IPS DF 4.7 (cell line): ENCODE results near the gene AFAP1L2.
"Not testable (repeated sequence)": the region's sequence is repeated elsewhere in the genome, so short reads cannot be mapped to it uniquely, and the experiment has no call there.

Experiments
- DNase-seq: peaks from one replicate; pipeline ENCODE4 v3.0.0-alpha.2; 2013; ENCODE audit warnings: low spot score; ENCODE audit errors: extremely low read depth

AFAP1L2 gene

DNA sequence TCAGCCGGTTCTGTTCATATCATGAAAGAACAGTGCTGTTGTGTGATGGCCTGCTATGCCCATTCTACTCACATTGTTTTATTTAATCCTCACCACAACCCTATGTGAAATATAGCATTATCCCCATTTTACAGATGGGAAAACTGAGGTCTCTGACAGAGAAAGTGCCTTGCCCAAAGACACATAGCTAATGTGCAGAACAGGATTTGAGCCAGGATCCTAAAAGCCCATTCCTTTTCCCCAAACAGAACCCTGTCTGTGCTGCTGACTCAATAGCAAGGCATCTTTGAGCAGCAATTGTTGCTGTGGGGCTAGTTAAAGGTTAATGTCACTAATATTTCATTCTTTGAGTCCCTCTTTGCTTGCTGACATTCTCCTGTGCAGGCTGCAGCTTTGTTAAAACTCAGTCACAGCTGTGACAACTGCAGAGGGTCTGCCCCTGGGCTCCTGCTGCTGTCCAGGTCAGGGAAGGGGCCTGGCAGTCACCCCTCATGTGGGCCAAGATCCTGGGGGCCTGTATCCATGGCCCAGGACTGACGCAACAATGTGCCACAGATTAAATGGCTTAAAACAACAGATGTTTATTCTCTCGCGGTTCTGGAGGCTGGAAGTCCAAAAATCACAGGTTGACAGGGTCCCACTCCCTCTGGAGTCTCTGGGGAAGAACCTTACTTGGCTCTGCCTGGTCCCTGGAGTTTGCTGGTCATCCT is 40.4 kb downstream of the AFAP1L2 start:
- no peak for DNase-seq

DNA sequence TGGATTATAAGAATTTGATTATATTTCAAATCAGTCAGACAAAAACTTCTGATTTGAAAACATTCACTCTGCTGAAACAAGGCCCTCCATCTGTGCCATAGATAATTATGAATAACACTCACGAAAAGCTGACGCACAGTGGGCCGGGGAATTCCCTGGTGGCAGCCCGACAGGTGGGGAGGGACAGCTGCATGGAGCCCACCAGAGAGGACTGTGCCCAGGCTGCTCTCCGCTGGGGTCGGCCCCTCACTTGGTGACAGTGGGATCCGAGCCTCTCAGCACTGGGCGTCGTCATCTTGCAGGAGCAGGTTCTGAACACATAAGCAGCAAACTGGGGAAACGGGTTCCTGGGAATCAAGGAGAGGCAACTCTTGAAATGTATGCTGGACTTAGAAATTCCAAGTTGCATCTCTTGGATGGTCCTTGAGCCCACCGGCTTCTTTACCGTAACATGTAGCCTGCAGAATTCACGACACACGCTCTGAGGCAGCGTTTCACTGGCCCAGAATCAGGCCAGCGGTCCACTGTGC is 41.4 kb downstream of the AFAP1L2 start:
- no peak for DNase-seq

DNA sequence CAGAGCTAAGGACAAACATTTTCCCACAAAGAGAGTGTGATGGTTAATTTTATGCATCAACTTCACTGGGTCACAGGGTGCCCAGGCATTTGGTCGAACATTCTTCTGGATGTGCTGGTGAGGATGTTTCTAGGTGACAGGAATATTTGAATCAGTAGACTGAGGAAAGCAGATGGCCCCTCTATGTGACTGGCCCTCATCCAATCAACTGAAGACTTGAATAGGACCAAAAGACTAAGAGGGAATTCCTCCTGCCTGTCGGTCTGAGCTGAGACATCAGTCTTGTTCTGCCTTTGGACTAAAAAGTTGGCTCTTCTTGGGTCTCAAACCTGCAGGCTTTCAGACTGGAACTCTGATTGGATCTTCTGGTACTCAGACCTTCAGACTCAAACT is 44.4 kb downstream of the AFAP1L2 start:
- no peak for DNase-seq

DNA sequence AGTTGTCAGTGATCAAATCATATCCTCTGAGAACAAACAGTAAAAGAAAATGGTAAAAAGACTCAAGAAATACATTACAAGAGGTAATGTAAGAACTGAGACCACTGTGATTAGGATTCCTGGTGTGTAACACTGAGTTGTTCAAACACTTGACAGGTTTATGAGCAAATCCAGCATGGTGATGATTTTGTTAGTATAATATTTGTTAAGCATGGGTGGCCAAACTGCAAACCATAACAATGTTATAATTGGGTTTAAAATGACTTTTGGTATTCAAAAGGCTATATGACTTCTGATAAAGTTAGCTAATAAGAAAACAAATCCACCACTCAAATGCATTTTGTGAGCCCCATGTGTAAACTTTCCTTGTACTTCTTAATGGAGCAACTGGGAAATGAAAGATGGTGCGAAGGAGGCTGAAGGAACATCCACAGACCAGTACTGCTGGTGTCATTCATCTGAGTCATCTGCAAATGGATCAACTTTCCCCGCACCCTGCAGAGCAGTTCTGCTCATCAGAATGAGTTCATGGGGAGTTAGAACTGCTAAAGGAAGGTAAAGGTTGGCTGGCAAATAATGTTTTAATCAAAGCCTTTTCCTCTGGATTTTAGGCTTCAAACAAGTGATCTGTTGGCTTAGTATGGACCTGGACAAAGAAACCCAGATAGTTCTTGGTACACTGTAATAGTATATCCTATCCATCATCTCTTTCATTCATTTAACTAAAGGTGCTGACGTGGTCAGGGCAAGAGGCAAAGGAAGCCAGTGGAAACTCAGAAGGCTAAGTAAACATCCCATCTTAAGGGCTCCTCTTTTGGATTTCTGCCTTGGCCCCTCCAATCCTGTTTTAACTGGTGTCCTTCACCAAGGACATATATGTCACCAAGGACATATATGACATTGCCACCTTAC is 45.0 kb downstream of the AFAP1L2 start:
- no peak for DNase-seq

DNA sequence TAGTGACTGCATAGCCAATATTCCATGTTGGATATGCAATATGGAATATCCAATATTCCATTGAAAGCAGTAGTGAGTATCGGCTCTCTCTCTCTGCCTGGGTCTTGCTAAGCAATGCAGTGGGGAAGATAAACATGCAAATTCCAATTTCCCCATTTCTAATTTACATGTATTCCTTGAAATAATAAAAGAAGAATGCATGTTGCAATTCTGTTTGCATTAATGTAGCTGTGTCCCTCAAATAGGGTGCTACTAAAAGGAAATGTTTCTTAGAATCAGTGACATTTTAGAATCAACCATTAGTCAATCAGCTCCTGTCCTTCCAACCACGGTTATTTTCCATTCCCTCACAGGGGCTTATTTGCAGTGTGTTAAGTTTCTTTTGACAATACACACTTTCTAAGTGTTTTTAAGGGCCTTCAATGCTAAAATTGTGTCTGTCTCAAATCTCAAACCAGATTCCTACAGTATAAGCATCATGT is 46.7 kb downstream of the AFAP1L2 start:
- DNase-seq, result no peak

DNA sequence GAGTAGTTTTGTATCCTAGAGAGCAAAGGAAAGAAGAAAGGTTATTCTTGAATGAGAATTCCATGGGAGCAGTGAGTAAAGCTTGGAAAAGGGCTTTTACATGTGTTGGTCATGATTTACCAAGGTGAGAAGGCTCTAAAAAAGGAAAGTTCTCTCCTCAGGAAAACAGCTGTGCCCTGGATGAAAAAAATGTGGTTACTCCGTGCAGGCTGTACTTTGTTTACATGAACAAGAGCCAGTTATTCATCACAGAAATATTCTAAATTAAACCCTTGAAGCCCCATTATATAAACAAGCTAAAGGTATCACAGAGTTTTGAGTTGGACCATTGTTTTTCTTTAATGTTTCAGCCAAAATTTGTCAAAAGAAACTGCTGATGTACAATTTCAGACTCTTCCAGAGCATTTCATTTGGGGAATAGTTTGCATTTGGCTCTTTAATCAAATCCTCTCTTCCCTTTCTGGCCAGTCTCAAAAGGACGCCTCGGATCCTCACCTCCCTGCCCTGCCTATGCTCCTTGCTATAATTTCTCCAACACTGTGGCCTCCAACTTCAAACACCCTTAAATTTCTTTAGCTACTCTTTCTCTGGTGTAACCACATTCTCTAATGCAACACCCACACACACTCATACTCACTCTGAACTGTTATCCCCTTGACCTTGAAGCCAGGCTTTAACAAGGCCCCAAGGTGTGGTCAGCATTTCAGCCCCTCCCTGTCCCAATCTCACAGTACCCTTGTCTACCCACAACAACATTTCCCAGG is 47.4 kb downstream of the AFAP1L2 start:
- DNase-seq, result no peak

DNA sequence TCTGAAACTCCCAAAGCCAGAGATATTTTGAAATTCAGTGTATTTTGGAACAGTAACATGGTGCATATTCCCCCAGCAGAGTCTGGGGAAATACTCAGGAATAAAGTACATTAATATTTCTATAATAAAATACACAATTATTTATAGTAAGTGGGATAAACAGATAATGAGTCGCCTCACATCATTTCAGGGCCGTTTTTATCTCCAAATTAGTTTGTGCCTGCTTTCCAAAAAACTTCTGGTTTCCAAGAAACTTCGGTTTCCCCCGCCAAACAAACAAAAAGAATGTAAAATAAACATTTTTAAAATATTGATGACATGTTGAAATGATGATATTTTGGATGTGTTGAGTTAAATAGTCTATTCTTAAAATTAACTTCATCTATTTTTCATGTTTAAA is 48.2 kb downstream of the AFAP1L2 start:
- DNase-seq, result no peak

DNA sequence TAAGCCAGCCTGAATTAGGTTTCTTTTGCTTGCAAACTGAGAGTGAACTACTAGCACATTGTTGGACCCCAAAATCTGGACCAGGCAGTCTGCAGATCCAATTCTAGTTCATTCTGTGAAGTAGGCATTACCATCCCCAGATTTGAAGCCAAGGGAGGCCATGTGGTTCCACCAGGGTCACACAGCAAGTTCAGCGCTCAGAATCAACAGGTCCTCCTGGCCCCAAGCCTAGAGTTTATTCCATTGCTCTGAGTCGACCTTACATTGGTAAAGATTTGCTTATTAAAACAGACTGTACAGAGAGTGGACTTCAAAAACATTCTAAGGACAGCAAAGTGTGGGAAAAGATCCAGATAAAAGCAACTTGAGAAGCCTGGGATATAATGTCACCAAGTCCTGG is 50.9 kb downstream of the AFAP1L2 start:
- DNase-seq, result no peak

DNA sequence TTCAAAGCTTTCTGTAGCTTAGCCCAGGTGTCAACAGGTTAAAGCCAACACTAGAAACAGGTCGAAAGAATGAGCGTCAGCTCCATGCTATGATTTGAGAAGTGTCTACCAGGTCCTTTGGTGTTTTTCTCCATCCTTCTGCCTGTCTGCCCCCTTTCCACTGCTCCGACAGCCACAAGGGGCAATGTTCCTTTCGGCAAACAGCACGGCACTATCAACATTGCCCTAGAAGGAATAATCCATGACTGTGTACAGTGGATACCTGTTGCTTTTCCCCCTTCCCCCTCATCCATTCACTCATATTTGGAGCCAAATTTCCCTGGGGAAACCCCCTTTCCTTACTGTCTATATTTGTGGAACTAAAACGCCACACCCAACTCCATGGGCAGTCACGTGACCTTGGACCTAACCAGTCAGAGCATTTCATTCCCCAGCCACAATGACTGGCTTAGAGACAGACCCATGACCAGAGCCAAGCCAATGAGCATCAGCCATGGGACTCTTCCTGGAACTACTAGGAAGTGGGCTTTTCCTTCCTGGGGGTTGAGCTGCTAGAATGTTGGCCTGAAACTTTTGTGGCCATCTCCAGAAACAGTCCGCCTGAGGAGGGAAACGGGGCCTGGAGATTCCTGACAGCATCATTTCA is 51.5 kb downstream of the AFAP1L2 start:
- no peak for DNase-seq

DNA sequence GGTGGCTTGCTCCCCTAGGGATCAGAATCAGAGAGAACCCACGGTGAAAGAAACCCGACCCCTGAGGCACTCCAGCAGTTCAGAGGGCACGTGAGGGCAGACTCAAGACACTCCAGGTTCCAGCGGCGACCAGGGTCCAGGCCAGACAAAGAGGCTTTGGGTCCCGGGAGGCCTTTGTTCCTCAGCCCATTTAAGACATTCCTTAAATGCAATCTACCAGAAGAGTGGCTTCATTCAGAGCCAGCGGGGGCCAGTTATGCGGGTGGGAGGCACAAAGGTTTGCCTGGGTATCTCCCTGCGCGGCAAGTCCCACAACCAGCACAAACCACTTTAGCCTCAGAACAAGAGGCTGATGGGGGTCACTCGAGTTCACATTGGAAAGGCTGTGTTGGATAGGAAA is 53.6 kb downstream of the AFAP1L2 start:
- no peak for DNase-seq

DNA sequence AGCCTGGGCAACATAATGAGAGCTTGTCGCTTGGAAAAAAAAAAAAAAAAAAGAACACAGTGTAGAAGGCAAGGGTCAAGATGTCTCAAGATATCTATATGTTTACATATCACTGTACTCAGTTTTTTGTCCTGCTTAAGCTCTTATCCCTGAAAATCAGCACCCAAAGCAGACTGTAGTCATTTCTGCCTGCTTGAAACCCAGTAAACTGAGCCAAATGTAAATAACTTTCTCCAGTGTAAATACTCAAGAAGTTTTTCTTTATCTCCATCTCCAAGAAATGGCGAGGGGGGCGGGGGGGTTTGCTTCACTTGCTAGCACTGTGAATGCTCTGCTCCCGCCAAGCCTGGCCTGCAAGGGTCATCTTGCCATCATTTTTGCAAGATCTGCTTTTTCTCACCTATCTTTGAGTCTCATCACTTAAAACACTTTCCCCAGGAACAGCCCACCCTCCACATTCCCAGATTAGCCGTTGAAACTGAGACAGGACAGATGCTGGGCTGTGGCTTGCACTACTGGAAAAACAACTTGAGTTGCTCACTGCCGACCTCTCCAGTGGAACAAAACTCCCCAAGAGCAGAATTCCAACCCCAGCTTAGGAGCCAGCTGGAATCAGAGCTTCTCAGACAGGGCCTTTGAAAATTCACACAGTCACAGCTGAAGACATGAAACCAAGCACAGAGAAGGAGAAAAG is 54.6 kb downstream of the AFAP1L2 start:
- DNase-seq, result no peak

DNA sequence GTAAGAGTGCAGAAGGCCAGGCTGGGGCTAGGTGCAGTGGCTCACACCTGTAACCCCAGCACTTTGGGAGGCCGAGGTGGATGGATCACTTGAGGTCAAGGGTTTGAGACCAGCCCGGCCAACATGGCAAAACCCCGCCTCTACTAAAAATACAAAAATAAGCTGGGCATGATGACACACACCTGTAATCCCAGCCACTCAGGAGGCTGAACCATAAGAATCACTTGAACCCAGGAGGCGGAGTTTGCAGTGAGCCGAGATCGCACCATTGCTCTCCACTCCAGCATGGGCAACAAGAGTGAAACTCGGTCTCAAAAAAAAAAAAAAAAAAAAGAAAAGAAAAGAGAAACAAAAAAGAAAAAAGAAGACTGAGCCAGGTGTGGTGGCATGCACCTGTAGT is 55.2 kb downstream of the AFAP1L2 start:
- not testable (repeated sequence) for DNase-seq

DNA sequence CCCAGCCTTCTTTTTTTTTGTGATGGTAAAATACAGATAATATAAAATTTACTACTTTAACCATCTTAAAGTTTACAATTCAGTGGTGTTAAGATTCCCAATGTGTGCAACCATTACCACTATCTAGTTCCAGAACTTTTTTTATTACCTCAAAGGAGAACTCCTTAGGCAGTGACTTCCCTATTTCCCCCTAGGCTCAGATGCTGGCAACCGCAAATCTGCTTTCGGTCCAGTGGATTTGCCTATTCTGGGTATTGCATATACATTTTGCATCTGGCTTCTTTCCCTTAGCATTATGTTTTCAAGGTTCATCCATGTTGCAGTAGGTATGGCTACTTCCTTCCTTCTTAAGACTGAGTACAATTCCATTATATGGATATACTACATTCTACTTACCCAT is 56.5 kb downstream of the AFAP1L2 start:
- DNase-seq, result no peak

DNA sequence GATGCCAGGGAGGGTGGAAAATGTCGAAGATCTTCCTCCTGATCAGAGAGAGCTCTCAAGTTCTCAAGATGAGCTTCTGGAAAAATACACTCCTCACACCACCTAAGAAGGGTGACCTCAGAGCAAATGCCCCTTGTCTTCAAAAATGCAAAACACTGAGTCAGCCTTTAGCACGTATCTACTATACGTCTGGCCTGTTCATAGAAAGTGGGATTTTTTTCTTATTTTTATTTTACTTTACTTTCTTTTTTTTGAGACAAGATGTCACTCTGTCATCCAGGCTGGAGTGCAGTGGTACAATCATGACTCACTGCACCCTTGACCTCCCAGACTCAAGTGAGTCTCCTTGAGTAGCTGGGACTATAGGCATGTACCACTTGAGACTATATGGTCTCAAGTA is 57.1 kb downstream of the AFAP1L2 start:
- DNase-seq, result no peak

DNA sequence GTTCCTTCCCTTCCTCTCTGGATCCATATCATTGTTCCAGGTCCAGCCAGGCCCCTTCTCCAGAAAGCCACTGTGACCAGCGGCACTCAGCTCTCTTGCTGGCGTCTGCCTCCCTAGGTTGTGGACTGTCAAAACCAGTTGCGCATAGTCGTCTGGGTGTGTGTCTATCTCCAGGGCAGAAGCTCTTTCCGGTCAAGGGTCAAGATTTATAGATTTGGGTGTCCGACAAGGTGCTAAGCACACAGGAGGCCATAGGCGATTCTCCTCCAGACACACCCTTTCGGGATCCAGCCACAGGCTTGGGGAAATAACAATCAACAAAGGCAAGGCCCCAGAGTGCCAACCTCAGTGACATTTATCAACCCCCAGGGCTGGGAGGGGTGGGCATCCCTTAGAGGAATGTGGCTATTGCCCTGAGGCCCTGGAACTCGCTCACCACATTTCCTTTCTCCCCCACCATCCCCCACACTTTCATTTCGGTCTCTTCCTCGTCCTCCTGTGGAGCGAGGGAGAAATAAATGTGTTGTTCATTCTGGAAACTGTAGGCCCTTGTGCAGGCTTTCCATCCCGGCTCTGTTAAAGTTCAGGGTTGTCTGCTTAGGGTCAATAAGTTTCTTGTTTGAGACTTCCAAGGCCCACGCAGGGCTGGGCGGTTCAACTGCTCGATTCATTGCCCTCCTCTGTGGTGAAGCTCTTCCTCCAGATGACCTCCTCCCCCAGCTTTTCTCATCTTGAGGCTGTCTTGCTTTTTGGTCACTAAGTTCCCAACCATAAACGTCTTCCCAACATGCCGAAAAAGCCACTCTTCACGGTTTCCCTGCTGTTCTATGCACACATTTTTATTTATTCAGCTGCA is 57.9 kb downstream of the AFAP1L2 start:
- no peak for DNase-seq

DNA sequence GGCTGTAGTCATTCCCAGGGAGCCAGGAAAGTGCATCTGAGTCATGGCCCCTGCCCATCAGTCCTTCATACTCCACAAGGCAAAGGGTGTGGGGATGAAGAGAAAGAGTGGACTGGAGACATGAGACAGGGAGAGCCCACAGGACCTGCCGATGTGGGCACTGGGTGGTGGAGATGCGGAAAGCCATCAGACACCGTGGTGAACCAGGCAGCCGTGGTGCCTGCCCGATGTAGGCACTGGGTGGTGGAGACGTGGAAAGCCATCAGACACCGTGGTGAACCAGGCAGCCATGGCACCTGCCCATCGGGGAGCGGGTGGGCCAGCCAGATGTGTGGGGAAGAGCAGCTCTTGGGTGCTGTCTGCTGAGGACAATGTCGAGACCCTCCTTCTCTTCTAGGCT is 58.6 kb downstream of the AFAP1L2 start:
- no peak for DNase-seq

DNA sequence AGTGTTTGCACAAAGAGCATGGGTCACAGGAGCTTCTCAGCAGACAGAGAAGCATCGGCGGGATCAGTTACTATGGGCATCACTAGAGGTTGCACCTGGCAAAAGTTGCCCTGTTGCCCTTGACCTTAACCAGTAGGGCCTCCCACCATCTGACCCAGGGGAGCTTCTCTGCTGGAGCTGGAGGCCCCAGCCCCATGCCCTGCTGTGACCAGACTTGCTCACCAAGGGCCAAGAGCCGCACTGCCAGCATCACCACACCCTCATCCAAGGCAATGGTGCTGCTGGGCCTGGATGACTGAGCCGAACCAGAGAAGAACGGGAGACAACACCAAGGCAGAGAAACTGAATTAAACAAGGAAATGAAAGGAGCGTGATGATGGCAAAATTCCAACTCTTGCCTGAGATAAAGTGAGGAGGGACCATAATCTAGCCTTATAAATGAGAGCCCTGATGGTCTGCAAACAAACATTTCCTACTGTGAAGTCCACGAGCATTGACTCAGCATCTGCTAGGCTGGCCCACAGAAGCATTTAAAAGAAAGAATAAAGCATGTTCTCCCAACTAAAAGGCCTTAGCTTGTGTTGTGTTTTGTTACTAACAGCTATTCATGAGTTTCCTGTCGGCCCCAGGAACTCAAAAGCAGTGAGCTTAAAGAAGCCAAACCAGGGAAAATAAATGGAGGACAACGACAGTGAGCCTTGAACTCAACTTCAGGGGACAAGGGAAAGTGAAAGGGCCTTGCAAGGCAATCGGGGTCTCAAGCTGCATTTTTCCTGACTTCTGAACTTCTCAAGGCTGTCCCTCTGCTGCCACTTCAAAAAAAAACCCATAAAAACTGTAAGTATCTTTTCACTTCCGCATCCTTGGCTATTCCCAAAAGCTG is 60.4 kb downstream of the AFAP1L2 start:
- no peak for DNase-seq

DNA sequence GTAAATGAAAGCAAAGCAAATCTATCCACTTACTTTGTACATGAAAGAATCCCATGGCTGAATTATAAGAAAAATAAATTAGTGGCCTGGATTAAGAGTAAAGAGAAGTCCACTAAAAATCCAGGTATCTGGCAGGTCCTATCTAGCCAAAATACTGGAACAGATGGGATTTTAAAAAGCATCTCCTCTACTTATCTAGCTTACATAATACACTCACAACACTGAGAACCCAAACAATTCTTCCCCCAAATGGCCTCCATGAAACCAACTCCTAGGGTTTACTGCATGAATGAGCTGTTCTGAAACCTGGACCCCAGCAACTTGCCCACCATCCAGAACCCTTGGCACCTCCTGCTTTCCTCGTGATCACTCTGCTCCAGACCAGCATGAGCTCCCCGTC is 61.3 kb downstream of the AFAP1L2 start:
- no peak for DNase-seq

DNA sequence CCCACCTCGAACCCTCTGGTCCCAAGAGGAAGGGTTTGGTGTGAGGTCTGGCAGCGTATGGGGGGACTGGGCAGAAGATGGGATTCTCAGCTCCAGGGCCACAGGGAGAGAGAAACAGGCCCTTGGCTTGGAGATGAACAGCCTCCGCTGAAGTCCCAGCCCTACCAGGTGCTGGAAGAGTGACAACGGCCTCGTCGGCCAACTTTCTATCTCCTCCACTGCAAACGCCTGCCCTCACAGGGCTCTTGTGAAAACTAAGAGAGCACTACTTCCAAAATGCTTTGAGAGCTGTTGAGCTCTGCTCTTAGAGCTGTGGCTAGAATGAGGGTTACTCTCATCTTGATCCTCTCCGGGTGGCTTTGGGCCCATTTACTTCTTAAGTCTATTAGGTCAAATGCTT is 63.5 kb downstream of the AFAP1L2 start:
- no peak for DNase-seq
